Measurements from ENCODE around the gene EZH1. TPM values are rescaled to one million over a fixed set of nuclear protein-coding genes. Genes with fewer than 3 reads are reported as not detected.

The EZH1 gene
- total RNA-seq, 1 experiment from 2014 or later, result 16.9 TPM

DNA sequence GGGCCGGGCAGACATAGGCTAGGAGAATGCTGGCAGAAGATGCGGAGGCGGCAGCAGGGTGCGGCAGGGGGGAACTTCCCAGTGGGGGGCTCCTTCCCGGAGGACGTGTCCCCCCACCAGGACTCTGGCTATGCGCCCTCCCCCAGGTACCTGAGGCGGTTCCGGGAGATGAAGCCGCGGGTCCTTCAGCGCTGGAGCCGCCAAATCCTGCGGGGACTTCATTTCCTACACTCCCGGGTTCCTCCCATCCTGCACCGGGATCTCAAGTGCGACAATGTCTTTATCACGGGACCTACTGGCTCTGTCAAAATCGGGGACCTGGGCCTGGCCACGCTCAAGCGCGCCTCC is 38.9 kb upstream of the EZH1 start:
- TF ChIP-seq CTCF (IDR thresholded peaks at IDR 0.05; ENCODE audit: insufficient read depth in 1 of 2, low read depth in 1 of 2, low read length in 1 of 2, severe bottlenecking in 1 of 2, unreplicated experiment in 1 of 2), result no peak

DNA sequence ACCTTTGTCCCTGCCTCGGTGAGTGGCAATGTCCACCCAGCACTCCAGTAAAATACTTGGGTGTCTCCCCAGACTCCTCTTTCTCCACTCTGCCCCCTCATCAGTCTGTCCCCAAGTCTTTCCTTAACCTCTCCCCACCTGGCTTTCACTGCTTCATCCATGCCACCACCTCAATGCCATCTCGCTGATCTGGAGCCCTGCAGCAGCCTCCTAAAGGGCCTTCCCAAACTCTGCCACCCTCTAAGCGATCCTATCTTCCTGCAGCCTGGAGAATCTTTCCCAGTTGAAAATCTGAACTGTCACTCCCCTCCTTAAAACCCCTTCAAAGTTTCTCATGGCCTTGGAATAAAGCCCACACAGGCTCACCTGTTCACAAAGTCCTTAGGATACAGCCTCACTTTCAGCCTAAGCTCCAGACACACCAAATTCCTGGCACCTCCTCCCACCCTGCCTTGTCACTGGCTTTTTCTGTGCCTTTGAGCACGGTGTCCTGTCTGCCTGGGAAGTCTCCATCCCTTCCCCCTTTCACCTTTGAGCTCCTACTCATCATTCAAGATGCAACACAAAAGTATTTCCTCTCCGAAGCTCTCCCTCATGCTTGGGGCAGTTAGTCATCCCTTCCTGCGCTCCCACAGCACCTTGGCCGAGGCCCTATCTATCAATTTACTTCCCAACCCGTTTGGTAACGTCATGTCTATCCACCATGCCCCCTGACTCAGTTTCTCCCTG is 38.4 kb upstream of the EZH1 start:
- no peaks in the 10 kb centered on the region for H3K27me3 ChIP-seq (replicated peaks; ENCODE audit: control insufficient read depth, insufficient read depth, low read length)
- H3K27ac Mint-ChIP-seq (ENCODE audit: unreplicated experiment), result no peak overlapping the region
- H3K4me3 ChIP-seq (ENCODE audit: low read depth, low read length), result no peak overlapping the region
- TF ChIP-seq CTCF (IDR thresholded peaks at IDR 0.05; ENCODE audit: insufficient read depth in 1 of 2, low read depth in 1 of 2, low read length in 1 of 2, severe bottlenecking in 1 of 2, unreplicated experiment in 1 of 2), result no peak
- DNase-seq, result no peak
- H3K36me3 Mint-ChIP-seq (ENCODE audit: insufficient read depth, unreplicated experiment), result peaks cover 23% of the 10 kb centered on the region
- CTCF ChIA-PET, result interaction anchor here (0.9 to 1.8 kb wide), 2 partner anchors 10 to 20 kb away, joined by 3 to 4 read pairs; partner anchors contain the start of gene VPS25
- intact Hi-C loops (cut with micrococcal nuclease; ENCODE audit: unreplicated experiment), result loop anchor here (5.0 kb wide), 1 partner anchor 39 kb away; the partner anchor contains the start of gene BECN1
- BruUV-seq (replicated peaks), result no TSS peak
- no peaks in the 10 kb centered on the region for H3K9me3 ChIP-seq
- H3K9me3 Mint-ChIP-seq (ENCODE audit: unreplicated experiment), result no peaks in the 10 kb centered on the region
- H3K36me3 ChIP-seq (ENCODE audit: control insufficient read depth, insufficient read depth, low read length), result no peaks in the 10 kb centered on the region; the same call in 1 of the 2 replicates
- POLR2A ChIA-PET, result interaction anchor here (0.7 kb wide), 1 partner anchor 41 kb away, joined by 3 read pairs; the partner anchor contains the start of gene BECN1
- no peaks in the 10 kb centered on the region for H3K27me3 Mint-ChIP-seq (ENCODE audit: insufficient read depth, unreplicated experiment)
- peaks cover 19% of the 10 kb centered on the region for H3K4me1 Mint-ChIP-seq (ENCODE audit: low read depth, unreplicated experiment)
- H3K4me1 ChIP-seq, result peaks cover 29% of the 10 kb centered on the region
- peak overlapping the region; percentile 40 for H3K4me3 Mint-ChIP-seq (ENCODE audit: unreplicated experiment)

More for the DNA sequence above, 38.9 kb upstream of the EZH1 start:
- no peak for DNase-seq
- intact Hi-C loops (cut with micrococcal nuclease; ENCODE audit: unreplicated experiment), result loop anchor here (5.0 kb wide), 1 partner anchor 39 kb away; the partner anchor contains the start of gene BECN1
- H3K27me3 Mint-ChIP-seq (ENCODE audit: insufficient read depth, unreplicated experiment), result no peaks in the 10 kb centered on the region
- no peaks in the 10 kb centered on the region for H3K9me3 Mint-ChIP-seq (ENCODE audit: unreplicated experiment)
- no peak overlapping the region for H3K27ac Mint-ChIP-seq (ENCODE audit: unreplicated experiment)
- peaks cover 29% of the 10 kb centered on the region for H3K4me1 ChIP-seq
- H3K36me3 Mint-ChIP-seq (ENCODE audit: insufficient read depth, unreplicated experiment), result peaks cover 22% of the 10 kb centered on the region
- no peak overlapping the region for H3K4me3 Mint-ChIP-seq (ENCODE audit: unreplicated experiment)
- H3K4me3 ChIP-seq (ENCODE audit: low read depth, low read length), result no peak overlapping the region
- no peaks in the 10 kb centered on the region for H3K27me3 ChIP-seq (replicated peaks; ENCODE audit: control insufficient read depth, insufficient read depth, low read length)
- no peaks in the 10 kb centered on the region; the same call in 1 of the 2 replicates for H3K36me3 ChIP-seq (ENCODE audit: control insufficient read depth, insufficient read depth, low read length)
- no TSS peak for BruUV-seq (replicated peaks)
- CTCF ChIA-PET, result interaction anchor here (0.9 to 1.8 kb wide), 2 partner anchors 10 to 20 kb away, joined by 3 to 4 read pairs; partner anchors contain the start of gene VPS25
- H3K4me1 Mint-ChIP-seq (ENCODE audit: low read depth, unreplicated experiment), result peaks cover 19% of the 10 kb centered on the region
- H3K9me3 ChIP-seq, result no peaks in the 10 kb centered on the region
- POLR2A ChIA-PET, result interaction anchor here (0.7 kb wide), 1 partner anchor 40 kb away, joined by 3 read pairs; the partner anchor contains the start of gene BECN1

DNA sequence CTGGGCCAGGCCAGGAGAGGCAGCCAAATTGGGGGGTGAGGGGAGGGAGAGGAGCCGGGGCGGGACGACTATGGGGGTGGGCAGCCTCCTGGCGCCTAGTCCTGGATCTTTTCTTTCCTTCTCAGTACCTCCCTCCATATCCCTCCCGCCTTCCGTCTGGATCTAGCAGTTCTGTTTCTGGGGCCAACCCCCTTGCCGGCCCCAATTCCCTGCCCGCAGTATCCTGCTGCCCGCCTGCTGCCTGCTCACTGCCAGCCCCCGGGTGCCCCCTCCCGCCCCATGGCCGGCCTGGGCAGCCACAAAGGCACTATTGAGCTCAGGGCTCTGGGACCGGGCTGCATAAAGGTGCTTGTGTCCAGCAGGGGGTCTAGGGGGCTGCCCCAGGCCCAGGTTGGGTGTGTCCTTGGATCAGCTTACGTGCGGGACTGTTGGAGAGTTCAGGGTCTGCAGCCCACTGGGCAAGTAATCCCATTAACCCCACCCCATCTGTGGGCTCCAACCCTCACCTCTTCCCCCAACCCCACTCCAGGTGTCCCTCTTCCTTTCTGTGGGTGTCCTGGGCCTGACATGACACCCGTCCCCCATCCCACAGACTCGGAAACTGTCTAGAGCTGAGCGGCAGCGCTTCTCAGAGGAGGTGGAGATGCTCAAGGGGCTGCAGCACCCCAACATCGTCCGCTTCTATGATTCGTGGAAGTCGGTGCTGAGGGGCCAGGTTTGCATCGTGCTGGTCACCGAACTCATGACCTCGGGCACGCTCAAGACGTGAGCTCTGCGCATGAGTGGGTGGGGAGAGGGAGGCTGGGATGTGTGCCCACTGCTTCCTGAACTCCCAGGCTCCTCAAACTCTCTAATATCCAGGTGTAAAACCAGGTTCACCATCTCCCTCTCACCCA is 37.6 kb upstream of the EZH1 start:
- DNase-seq, result no peak
- POLR2A ChIA-PET, result interaction anchor here (0.7 kb wide), 1 partner anchor 22 kb away, joined by 3 read pairs; no protein-coding TSS in a partner anchor

More for the DNA sequence above, 37.6 kb upstream of the EZH1 start:
- peaks cover 19% of the 10 kb centered on the region for H3K4me1 Mint-ChIP-seq (ENCODE audit: low read depth, unreplicated experiment)
- H3K27ac Mint-ChIP-seq (ENCODE audit: unreplicated experiment), result no peak overlapping the region
- H3K36me3 ChIP-seq (ENCODE audit: control insufficient read depth, insufficient read depth, low read length), result no peaks in the 10 kb centered on the region; the same call in 1 of the 2 replicates
- CTCF ChIA-PET, result interaction anchor here (1.8 kb wide), 1 partner anchor 19 kb away, joined by 4 read pairs; no protein-coding TSS in a partner anchor
- TF ChIP-seq CTCF (IDR thresholded peaks at IDR 0.05; ENCODE audit: insufficient read depth in 1 of 2, low read depth in 1 of 2, low read length in 1 of 2, severe bottlenecking in 1 of 2, unreplicated experiment in 1 of 2), result no peak
- BruUV-seq (replicated peaks), result no TSS peak
- H3K4me1 ChIP-seq, result peaks cover 29% of the 10 kb centered on the region
- H3K9me3 ChIP-seq, result no peaks in the 10 kb centered on the region
- H3K27me3 Mint-ChIP-seq (ENCODE audit: insufficient read depth, unreplicated experiment), result no peaks in the 10 kb centered on the region
- peak overlapping the region; percentile 85 for H3K4me3 ChIP-seq (ENCODE audit: low read depth, low read length)
- intact Hi-C loops (cut with micrococcal nuclease; ENCODE audit: unreplicated experiment), result loop anchor here (5.0 kb wide), 1 partner anchor 40 kb away; the partner anchor contains the start of gene BECN1
- H3K36me3 Mint-ChIP-seq (ENCODE audit: insufficient read depth, unreplicated experiment), result peaks cover 30% of the 10 kb centered on the region
- H3K9me3 Mint-ChIP-seq (ENCODE audit: unreplicated experiment), result no peaks in the 10 kb centered on the region
- H3K4me3 Mint-ChIP-seq (ENCODE audit: unreplicated experiment), result peak overlapping the region; percentile 76
- no peaks in the 10 kb centered on the region for H3K27me3 ChIP-seq (replicated peaks; ENCODE audit: control insufficient read depth, insufficient read depth, low read length)
